Measurements from ENCODE around the gene SPDYA.
"Not testable (repeated sequence)": the region's sequence is repeated elsewhere in the genome, so short reads cannot be mapped to it uniquely, and the experiment has no call there.

DNA sequence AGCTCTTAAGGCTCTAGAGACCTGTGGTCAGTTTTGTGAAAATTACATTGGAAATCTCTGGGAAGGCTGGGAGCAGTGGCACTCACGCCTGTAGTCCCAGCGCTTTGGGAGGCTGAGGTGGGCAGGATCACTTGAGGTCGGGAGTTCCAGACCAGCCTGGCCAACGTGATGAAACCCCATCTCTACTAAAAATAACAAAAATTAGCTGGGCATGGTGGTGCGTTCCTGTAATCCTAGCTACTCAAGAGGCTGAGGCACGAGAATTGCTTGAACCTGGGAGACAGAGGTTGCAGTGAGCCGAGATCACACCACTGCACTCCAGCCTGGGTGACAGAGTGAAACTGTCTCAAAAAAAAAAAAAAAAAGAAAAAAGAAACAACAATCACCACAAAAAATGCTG is 26.1 kb upstream of the SPDYA start:
- TF ChIP-seq, protein P1, sequence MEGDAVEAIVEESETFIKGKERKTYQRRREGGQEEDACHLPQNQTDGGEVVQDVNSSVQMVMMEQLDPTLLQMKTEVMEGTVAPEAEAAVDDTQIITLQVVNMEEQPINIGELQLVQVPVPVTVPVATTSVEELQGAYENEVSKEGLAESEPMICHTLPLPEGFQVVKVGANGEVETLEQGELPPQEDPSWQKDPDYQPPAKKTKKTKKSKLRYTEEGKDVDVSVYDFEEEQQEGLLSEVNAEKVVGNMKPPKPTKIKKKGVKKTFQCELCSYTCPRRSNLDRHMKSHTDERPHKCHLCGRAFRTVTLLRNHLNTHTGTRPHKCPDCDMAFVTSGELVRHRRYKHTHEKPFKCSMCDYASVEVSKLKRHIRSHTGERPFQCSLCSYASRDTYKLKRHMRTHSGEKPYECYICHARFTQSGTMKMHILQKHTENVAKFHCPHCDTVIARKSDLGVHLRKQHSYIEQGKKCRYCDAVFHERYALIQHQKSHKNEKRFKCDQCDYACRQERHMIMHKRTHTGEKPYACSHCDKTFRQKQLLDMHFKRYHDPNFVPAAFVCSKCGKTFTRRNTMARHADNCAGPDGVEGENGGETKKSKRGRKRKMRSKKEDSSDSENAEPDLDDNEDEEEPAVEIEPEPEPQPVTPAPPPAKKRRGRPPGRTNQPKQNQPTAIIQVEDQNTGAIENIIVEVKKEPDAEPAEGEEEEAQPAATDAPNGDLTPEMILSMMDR (IDR thresholded peaks at IDR 0.05): not testable (repeated sequence)
- TF ChIP-seq, protein P2, sequence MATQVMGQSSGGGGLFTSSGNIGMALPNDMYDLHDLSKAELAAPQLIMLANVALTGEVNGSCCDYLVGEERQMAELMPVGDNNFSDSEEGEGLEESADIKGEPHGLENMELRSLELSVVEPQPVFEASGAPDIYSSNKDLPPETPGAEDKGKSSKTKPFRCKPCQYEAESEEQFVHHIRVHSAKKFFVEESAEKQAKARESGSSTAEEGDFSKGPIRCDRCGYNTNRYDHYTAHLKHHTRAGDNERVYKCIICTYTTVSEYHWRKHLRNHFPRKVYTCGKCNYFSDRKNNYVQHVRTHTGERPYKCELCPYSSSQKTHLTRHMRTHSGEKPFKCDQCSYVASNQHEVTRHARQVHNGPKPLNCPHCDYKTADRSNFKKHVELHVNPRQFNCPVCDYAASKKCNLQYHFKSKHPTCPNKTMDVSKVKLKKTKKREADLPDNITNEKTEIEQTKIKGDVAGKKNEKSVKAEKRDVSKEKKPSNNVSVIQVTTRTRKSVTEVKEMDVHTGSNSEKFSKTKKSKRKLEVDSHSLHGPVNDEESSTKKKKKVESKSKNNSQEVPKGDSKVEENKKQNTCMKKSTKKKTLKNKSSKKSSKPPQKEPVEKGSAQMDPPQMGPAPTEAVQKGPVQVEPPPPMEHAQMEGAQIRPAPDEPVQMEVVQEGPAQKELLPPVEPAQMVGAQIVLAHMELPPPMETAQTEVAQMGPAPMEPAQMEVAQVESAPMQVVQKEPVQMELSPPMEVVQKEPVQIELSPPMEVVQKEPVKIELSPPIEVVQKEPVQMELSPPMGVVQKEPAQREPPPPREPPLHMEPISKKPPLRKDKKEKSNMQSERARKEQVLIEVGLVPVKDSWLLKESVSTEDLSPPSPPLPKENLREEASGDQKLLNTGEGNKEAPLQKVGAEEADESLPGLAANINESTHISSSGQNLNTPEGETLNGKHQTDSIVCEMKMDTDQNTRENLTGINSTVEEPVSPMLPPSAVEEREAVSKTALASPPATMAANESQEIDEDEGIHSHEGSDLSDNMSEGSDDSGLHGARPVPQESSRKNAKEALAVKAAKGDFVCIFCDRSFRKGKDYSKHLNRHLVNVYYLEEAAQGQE (IDR thresholded peaks at IDR 0.05; ENCODE audit: insufficient read depth in 1 of 2, low read depth in 2 of 2, low read length in 1 of 2): not testable (repeated sequence)
- not testable (repeated sequence) for TF ChIP-seq POLR2AphosphoS5, TCF7L2 (IDR thresholded peaks at IDR 0.05; ENCODE audit: low read depth, low read length)
